COR-L47 (cell line): Measurements from ENCODE around the gene CCAR1.
"Not testable (repeated sequence)": the region's sequence is repeated elsewhere in the genome, so short reads cannot be mapped to it uniquely, and the experiment has no call there.

Source experiments
- DNase-seq: peaks from one replicate; lab custom pipeline; 2025; lab: John Stamatoyannopoulos, UW

Gene CCAR1, protein sequence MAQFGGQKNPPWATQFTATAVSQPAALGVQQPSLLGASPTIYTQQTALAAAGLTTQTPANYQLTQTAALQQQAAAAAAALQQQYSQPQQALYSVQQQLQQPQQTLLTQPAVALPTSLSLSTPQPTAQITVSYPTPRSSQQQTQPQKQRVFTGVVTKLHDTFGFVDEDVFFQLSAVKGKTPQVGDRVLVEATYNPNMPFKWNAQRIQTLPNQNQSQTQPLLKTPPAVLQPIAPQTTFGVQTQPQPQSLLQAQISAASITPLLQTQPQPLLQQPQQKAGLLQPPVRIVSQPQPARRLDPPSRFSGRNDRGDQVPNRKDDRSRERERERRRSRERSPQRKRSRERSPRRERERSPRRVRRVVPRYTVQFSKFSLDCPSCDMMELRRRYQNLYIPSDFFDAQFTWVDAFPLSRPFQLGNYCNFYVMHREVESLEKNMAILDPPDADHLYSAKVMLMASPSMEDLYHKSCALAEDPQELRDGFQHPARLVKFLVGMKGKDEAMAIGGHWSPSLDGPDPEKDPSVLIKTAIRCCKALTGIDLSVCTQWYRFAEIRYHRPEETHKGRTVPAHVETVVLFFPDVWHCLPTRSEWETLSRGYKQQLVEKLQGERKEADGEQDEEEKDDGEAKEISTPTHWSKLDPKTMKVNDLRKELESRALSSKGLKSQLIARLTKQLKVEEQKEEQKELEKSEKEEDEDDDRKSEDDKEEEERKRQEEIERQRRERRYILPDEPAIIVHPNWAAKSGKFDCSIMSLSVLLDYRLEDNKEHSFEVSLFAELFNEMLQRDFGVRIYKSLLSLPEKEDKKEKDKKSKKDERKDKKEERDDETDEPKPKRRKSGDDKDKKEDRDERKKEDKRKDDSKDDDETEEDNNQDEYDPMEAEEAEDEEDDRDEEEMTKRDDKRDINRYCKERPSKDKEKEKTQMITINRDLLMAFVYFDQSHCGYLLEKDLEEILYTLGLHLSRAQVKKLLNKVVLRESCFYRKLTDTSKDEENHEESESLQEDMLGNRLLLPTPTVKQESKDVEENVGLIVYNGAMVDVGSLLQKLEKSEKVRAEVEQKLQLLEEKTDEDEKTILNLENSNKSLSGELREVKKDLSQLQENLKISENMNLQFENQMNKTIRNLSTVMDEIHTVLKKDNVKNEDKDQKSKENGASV

GRCh38 chr10:68720793-68721672 lies at the start of gene CCAR1:
CCAR1 (plus strand) TSS chr10:68721239; CDS start chr10:68722505, 1,266 bp downstream.
- DNase-seq: peak; percentile 92

DNA sequence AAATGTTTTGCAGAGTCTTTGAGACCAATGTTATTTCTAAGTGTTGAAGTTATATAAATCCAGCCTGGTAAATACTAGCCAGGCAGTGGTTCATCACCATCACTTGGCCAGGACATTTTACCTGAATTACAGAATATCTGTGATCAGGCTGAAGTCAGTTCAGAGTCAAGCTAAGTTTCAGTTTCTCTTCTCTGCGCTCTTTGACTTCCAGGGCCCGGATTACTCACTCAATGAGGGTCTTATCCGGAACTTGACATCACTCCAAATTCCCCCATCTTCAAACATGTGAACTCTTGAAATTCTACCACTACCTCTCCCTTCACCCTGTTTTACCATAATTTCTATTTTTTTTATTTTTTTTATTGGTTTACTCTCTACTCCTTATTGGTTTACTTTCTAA lies 36.6 kb upstream of the CCAR1 start:
- DNase-seq: no peak

DNA sequence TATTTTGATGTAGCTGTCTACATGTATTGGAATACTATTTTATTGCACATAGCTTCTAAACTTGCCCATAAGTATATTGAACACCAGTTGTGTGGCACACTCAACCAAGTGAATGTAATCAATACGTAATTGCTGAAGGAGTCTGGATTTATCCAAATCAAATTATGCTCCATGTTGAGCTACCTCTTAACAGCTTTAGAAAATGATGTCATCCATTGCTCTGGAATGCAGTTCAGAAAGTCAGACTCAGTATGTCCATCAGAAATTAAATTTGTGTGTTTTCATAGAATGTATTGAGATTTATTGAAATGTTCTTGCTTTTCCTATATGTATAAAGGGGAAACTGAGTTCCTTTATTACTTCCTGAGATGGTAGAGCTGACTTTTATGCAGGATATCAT lies 25.0 kb upstream of the CCAR1 start:
- DNase-seq: no peak

- no peak for DNase-seq
Measured at GRCh38 chr10:68697106-68697505, 23.9 kb upstream of the CCAR1 start.

DNA sequence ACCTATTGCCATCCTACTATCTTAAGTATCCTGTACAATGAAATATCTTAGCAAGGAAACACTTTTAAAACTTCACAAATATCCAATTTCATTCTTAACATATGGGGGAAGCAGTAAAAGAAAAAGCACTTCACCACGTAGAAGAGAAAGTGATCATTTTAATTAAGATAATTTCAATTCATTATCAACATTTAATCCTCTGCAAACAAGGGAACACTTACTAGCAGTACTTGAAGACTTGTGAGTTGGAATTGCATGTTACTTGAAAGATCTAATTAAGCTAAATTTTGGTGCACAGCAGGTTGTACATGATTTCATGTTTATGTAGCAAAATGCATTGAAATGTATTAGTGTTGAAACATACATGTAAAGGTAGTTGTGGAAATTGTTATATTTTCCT lies 20.8 kb upstream of the CCAR1 start:
- DNase-seq: no peak

DNA sequence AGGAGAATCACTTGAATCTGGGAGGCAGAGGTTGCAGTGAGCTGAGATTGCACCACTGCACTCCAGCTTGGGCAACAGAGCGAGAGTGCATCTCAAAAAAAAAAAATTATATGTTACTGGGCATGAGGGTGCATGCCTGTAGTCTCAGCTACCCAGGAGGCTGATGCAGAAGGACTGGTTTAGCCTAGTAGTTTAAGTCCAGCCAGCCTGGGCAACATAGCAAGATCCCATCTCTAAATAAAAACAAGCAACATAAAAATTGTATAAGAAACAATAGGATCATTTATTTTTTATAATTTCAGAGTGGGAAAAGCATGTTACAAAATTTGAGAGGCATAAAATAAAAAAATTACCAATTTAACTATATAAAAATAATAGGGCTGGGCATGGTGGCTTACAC lies 15.5 kb upstream of the CCAR1 start:
- DNase-seq: no peak

- not testable (repeated sequence) for DNase-seq
Measured at GRCh38 chr10:68708987-68709386, 12.1 kb upstream of the CCAR1 start.

DNA sequence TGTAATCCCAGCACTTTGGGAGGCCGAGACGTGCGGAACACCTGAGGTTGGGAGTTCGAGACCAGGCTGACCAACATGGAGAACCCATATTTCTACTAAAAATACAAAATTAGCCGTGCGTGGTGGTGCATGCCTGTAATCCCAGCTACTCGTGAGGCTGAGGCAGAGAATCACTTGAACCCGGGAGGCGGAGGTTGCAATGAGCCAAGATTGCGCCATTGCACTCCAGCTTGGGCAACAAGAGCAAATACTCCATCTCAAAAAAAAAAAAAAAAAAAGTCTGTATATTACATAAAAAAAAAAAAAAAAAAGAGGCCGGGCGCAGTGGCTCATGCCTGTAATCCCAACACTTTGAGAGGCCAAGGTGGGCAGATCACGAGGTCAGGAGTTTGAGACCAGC lies 8.0 kb upstream of the CCAR1 start:
- not testable (repeated sequence) for DNase-seq

DNA sequence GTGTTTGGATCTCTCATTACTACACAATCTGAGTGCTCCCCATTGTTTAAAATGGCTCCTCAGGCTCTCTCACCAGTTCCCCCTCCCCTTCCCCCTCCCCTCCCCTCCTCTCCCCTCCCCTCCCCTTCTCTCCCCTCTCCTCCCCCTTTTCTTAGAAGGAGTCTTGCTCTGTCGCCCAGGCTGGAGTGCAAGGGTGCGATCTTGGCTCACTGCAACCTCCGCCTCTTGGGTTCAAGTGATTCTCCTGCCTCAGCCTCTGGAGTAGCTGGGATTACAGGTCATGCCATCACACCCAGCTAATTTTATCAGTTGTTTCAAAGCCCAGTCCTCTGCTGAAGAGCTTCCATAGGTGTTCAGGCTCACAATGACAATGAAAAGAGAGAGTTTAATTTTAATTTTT lies 3.6 kb upstream of the CCAR1 start:
- no peak for DNase-seq

- no peak for DNase-seq
Measured at GRCh38 chr10:68721673-68722335, 765 bp downstream of the CCAR1 start.

- no peak for DNase-seq
Measured at GRCh38 chr10:68725016-68725415, 4.0 kb downstream of the CCAR1 start.

- no peak for DNase-seq
Measured at GRCh38 chr10:68727146-68727545, 6.1 kb downstream of the CCAR1 start.

GRCh38 chr10:68732651-68733050 lies 11.6 kb downstream of the CCAR1 start:
- DNase-seq: no peak

- no peak for DNase-seq
Measured at GRCh38 chr10:68734349-68734748, 13.3 kb downstream of the CCAR1 start.

DNA sequence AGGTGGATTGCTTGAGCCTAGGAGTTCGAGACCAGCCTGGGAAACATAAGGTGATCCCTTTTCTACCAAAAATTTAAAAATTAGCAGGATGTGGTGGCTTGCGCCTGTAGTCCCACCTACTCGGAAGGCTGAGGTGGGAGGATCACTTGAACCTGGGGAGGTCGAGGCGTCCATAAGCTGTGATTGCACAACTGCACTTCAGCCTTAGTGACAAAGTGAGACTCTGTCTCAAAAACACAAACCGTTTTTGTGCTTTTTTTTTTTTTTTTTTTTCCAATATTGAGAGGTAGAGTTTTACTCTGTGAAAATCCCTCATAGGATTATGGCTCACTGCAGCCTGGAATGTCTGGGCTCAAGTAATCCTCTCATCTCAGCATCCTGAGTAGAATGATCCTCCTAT lies 14.1 kb downstream of the CCAR1 start:
- DNase-seq: no peak

GRCh38 chr10:68735739-68736138 lies 14.7 kb downstream of the CCAR1 start:
- DNase-seq: not testable (repeated sequence)

GRCh38 chr10:68740676-68741075 lies 19.6 kb downstream of the CCAR1 start:
- DNase-seq: not testable (repeated sequence)

DNA sequence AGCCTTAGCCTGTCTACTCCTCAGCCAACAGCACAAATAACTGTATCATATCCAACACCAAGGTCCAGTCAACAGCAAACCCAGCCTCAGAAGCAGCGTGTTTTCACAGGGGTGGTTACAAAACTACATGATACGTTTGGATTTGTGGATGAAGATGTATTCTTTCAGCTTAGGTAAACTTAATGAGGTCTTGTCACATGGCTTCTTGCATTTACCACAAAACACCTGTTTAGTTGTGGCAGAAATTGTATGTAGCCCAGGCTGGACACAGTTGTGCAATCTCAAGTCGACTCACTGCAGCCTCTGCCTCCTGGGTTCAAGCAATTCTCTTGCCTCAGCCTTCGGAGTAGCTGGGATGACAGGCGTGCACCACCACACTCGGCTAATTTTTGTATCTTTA lies 21.4 kb downstream of the CCAR1 start:
- no peak for DNase-seq

- DNase-seq: no peak
Measured at GRCh38 chr10:68752711-68753350, 31.8 kb downstream of the CCAR1 start.

- DNase-seq: no peak
Measured at GRCh38 chr10:68756246-68756645, 35.2 kb downstream of the CCAR1 start.
